Measurements from ENCODE around the gene CABLES1. TPM values are rescaled to one million over a fixed set of nuclear protein-coding genes. Genes with fewer than 3 reads are reported as not detected.
"Not testable (repeated sequence)": the region's sequence is repeated elsewhere in the genome, so short reads cannot be mapped to it uniquely, and the experiment has no call there.

CABLES1 gene
- total and polyA plus RNA-seq, 2 experiments from 2014 or later: 1.3 to 8.9 TPM

DNA sequence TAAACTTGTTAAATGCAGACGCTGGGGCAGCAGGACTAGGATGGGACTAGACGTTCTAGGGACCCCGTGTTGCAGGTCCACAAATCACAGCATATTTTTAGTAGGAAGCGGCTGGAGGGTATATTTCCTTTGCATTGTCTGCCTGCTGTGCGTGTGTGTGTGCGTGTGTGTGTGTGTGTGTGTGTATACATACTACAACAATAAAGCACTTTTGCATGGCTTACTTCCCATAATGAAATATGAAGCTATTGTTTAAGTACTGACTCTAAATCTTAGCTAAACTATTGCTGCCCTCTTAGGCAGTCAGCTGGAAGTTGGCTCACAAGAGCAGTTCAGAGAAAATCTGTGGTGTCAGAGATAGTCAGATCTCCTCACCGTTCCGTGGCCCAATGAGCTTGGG lies 133.4 kb downstream of the CABLES1 start:
- no peak overlapping the region for H2AFZ ChIP-seq
- H3F3A ChIP-seq (ENCODE audit: insufficient read depth): no peaks in the 10 kb centered on the region
- no peaks in the 10 kb centered on the region for H3K9me2 ChIP-seq (ENCODE audit: insufficient read depth)
- H4K20me1 ChIP-seq (ENCODE audit: insufficient read depth): no peaks in the 10 kb centered on the region
- no peaks in the 10 kb centered on the region for H3K27me3 ChIP-seq (replicated peaks; ENCODE audit: insufficient read depth)
- H3K36me3 ChIP-seq (ENCODE audit: low read depth): no peaks in the 10 kb centered on the region
- TF ChIP-seq EZH2 (IDR thresholded peaks at IDR 0.05; ENCODE audit: insufficient read depth, poor library complexity, severe bottlenecking) (no peak), EZH2phosphoT487 (IDR thresholded peaks at IDR 0.05; ENCODE audit: insufficient read depth, low read depth) (no peak)
- H3K9me3 ChIP-seq (ENCODE audit: low read depth): no peaks in the 10 kb centered on the region
- in situ Hi-C loops (cut with MboI): no loop called here
- H3K4me2 ChIP-seq (ENCODE audit: unreplicated experiment): no peak overlapping the region
- no peak for DNase-seq
- no peak overlapping the region for H3K4me3 ChIP-seq
- H3K4me1 ChIP-seq (ENCODE audit: insufficient read depth): no peaks in the 10 kb centered on the region
- no peak overlapping the region for H3K9ac ChIP-seq
- no peak overlapping the region for H3K27ac ChIP-seq
- WGBS, 2 experiments (ENCODE audit: low coverage in 1 of 2, low lambda C conversion rate in 2 of 2, missing lambda C conversion rate in 2 of 2): 85% methylated on average over 8 of the region's 8 CpGs
- H3K79me2 ChIP-seq (ENCODE audit: insufficient read depth): no peaks in the 10 kb centered on the region

DNA sequence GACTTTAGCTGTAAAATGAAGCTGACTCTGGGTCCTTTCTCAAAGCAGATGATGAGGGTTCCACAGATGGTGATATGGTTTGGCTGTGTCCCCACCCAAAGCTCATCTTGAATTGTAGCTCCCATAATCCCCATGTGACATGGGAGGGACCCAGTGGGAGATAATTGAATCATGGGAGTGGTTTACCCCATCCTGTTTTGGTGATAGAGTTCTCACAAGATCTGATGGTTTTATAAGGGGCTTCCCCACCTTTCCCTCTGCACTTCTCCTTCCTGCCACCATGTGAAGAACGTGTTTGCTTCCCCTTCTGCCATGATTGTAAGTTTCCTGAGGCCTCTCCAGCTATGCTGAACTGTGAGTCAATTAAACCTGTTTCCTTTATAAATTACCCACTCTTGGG lies 133.8 kb downstream of the CABLES1 start:
- H3K27ac ChIP-seq; H2AFZ ChIP-seq; H3K4me3 ChIP-seq; H4K20me1 ChIP-seq (ENCODE audit: insufficient read depth); H3K9ac ChIP-seq; H3K4me2 ChIP-seq (ENCODE audit: unreplicated experiment); H3K9me3 ChIP-seq (ENCODE audit: low read depth); H3K27me3 ChIP-seq (replicated peaks; ENCODE audit: insufficient read depth); H3K79me2 ChIP-seq (ENCODE audit: insufficient read depth); H3K4me1 ChIP-seq (ENCODE audit: insufficient read depth); H3F3A ChIP-seq (ENCODE audit: insufficient read depth); DNase-seq; H3K9me2 ChIP-seq (ENCODE audit: insufficient read depth); H3K36me3 ChIP-seq (ENCODE audit: low read depth); in situ Hi-C loops (cut with MboI): not testable (repeated sequence)
- WGBS, 2 experiments (ENCODE audit: low coverage in 1 of 2, low lambda C conversion rate in 2 of 2, missing lambda C conversion rate in 2 of 2): 91 to 93% methylated on average over 1 of the region's 1 CpG

DNA sequence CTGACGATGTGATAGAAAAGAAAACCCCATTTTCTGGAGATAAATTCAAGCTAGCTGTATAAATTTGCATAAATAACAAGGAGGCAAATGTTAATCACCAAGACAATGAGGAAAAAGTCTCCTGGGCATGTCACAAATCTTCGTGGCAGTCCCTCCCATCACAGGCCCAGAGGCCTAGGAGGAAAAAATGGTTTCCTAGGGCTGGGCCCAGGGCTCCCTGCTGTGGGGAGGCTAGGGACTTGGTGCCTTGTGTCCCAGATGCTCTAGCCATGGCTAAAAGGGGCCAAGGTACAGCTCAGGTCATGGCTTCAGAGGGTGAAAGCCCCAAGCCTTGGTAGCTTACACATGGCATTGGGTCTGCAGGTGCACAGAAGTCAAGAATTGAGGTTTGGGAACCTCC lies 134.6 kb downstream of the CABLES1 start:
- TF ChIP-seq EZH2phosphoT487 (IDR thresholded peaks at IDR 0.05; ENCODE audit: insufficient read depth, low read depth) (no peak), EZH2 (IDR thresholded peaks at IDR 0.05; ENCODE audit: insufficient read depth, poor library complexity, severe bottlenecking) (no peak)
- H4K20me1 ChIP-seq (ENCODE audit: insufficient read depth): no peaks in the 10 kb centered on the region
- in situ Hi-C loops (cut with MboI): no loop called here
- H3K9ac ChIP-seq: no peak overlapping the region
- DNase-seq: no peak
- no peaks in the 10 kb centered on the region for H3K27me3 ChIP-seq (replicated peaks; ENCODE audit: insufficient read depth)
- no peaks in the 10 kb centered on the region for H3K9me2 ChIP-seq (ENCODE audit: insufficient read depth)
- H3F3A ChIP-seq (ENCODE audit: insufficient read depth): no peaks in the 10 kb centered on the region
- 69 to 72% methylated on average over 2 of the region's 2 CpGs for WGBS, 2 experiments (ENCODE audit: low coverage in 1 of 2, low lambda C conversion rate in 2 of 2, missing lambda C conversion rate in 2 of 2)
- H3K4me1 ChIP-seq (ENCODE audit: insufficient read depth): no peaks in the 10 kb centered on the region
- no peak overlapping the region for H3K27ac ChIP-seq
- H2AFZ ChIP-seq: no peak overlapping the region
- H3K79me2 ChIP-seq (ENCODE audit: insufficient read depth): no peaks in the 10 kb centered on the region
- no peak overlapping the region for H3K4me3 ChIP-seq
- H3K9me3 ChIP-seq (ENCODE audit: low read depth): no peaks in the 10 kb centered on the region
- H3K4me2 ChIP-seq (ENCODE audit: unreplicated experiment): no peak overlapping the region
- no peaks in the 10 kb centered on the region for H3K36me3 ChIP-seq (ENCODE audit: low read depth)

DNA sequence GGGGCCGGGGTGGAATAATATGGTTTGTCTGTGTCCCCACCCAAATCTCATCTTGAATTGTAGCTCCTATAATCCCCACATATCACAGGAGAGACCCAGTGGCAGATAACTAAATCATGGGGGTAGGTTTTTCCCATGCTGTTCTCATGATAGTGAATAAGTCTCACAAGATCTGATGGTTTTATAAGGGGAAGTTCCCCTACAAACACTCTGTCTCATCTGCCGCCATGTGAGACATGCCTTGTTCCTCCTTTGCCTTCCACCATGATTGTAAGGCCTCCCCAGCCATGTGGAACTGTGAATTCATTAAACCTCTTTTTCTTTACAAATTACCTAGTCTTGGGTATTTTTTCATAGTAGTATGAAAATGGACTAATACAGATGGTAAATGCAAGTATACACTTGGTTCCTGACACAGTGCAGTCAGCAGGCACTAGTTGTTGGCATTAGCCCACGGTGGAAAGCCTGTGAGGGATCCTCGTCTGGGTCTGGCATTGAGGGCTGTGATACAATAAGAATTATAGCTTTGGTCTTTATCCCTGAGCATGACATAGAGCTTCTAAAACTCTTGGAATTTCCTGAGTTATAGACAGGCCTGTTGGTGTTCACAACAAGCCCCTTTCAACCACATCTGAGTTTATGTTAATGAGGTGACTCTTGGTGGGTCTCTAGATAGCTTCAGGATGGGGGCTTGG lies 135.8 kb downstream of the CABLES1 start:
- no peak overlapping the region for H3K27ac ChIP-seq
- H3K9me3 ChIP-seq (ENCODE audit: low read depth): no peaks in the 10 kb centered on the region
- H2AFZ ChIP-seq: no peak overlapping the region
- H4K20me1 ChIP-seq (ENCODE audit: insufficient read depth): no peaks in the 10 kb centered on the region
- in situ Hi-C loops (cut with MboI): no loop called here
- H3K4me1 ChIP-seq (ENCODE audit: insufficient read depth): no peaks in the 10 kb centered on the region
- H3K9me2 ChIP-seq (ENCODE audit: insufficient read depth): no peaks in the 10 kb centered on the region
- H3F3A ChIP-seq (ENCODE audit: insufficient read depth): no peaks in the 10 kb centered on the region
- TF ChIP-seq EZH2phosphoT487 (IDR thresholded peaks at IDR 0.05; ENCODE audit: insufficient read depth, low read depth) (no peak), EZH2 (IDR thresholded peaks at IDR 0.05; ENCODE audit: insufficient read depth, poor library complexity, severe bottlenecking) (no peak)
- no peaks in the 10 kb centered on the region for H3K27me3 ChIP-seq (replicated peaks; ENCODE audit: insufficient read depth)
- H3K4me3 ChIP-seq: no peak overlapping the region
- no peaks in the 10 kb centered on the region for H3K36me3 ChIP-seq (ENCODE audit: low read depth)
- peak; percentile 11 for DNase-seq
- H3K79me2 ChIP-seq (ENCODE audit: insufficient read depth): no peaks in the 10 kb centered on the region
- H3K4me2 ChIP-seq (ENCODE audit: unreplicated experiment): no peak overlapping the region
- no peak overlapping the region for H3K9ac ChIP-seq
- 54 to 56% methylated on average over 4 of the region's 4 CpGs for WGBS, 2 experiments (ENCODE audit: low coverage in 1 of 2, low lambda C conversion rate in 2 of 2, missing lambda C conversion rate in 2 of 2)

Measured in GM23248 (cell line).